K562 (cell line): ENCODE data around the gene PHF12. TPM values are rescaled to one million over a fixed set of nuclear protein-coding genes. Genes with fewer than 3 reads are reported as not detected.

Experiments used
- ARNT ChIP-seq, 2 experiments: fragments of 450-650 bp; IDR thresholded peaks; 2 replicates each; pipeline ENCODE4 v1.6.1; 2016; ENCODE audit warnings: mild to moderate bottlenecking in 1 of 2
- CBFA2T3 ChIP-seq: fragments of 450-650 bp; IDR thresholded peaks from 2 replicates; pipeline ENCODE4 v1.6.1; 2017
- CBX2 ChIP-seq: fragments of 200-600 bp; sonication (generic); IDR thresholded peaks from one replicate; pipeline ENCODE4 v1.6.1; 2012; ENCODE audit warnings: mild to moderate bottlenecking, low read length, inconsistent platforms; ENCODE audit not compliant: insufficient read depth, poor library complexity, severe bottlenecking
- NCOR1 ChIP-seq: fragments of 450-650 bp; IDR thresholded peaks from 2 replicates; pipeline ENCODE4 v1.6.1; 2016; ENCODE audit warnings: mild to moderate bottlenecking, moderate library complexity
- SMARCC2 ChIP-seq: fragments of 450-650 bp; IDR thresholded peaks from 2 replicates; pipeline ENCODE4 v1.6.1; 2017; ENCODE audit warnings: antibody characterized with exemption, moderate library complexity, mild to moderate bottlenecking, low read depth
- SUPT5H ChIP-seq: fragments of 450-650 bp; IDR thresholded peaks from 2 replicates; pipeline ENCODE4 v1.6.1; 2016
- ZC3H11A ChIP-seq: IDR thresholded peaks from 2 replicates; pipeline ENCODE4 v1.6.1; 2012; ENCODE audit warnings: low read depth, low read length, improper control_type of control experiment
- polyA plus RNA-seq, 8 experiments: library from polyadenylated mRNA; depleted of rRNA in 4 of 8; stranded (reverse) in 5 of 8; unstranded in 3 of 8; fragments of >200 nt; fragmentation: Nextera tagmentation in 2 of 8; fragmentation: Illumina TruSeq in 1 of 8; extraction: Ambion mirVana in 2 of 8; extraction: Trizol in 1 of 8; gene quantifications; 2 replicates each; pipeline versions ENCODE4 v1.2.1 to v1.2.3, GENCODE V29; 2011 to 2014; ENCODE audit warnings: inconsistent platforms in 1 of 8, missing spikeins in 1 of 8
- total RNA-seq, 7 experiments: library from RNA; depleted of rRNA in 6 of 7; stranded (reverse); fragments of >200 nt in 6 of 7; fragmentation: Illumina TruSeq in 2 of 7; extraction: Trizol in 2 of 7; gene quantifications; 2 replicates each; pipeline versions ENCODE4 v1.2.1 to v1.2.3, GENCODE V29; 2011 to 2021; ENCODE audit warnings: low replicate concordance in 1 of 7
- TF ChIP-seq, protein P1 (sequence below), 2 experiments: fragments of 450-650 bp in 1 of 2; sonication (generic) in 1 of 2; formaldehyde crosslinking in 1 of 2; IDR thresholded peaks; 2 replicates each; pipeline versions ENCODE4 v1.7.1 to v1.9.0; 2016 to 2022; ENCODE audit warnings: inconsistent platforms in 1 of 2, mild to moderate bottlenecking in 1 of 2, missing genetic modification reagents in 1 of 2
- TF ChIP-seq, protein P2 (sequence below), 2 experiments: fragments of 450-650 bp; IDR thresholded peaks; 2 replicates each; pipeline ENCODE4 v1.6.1; 2018; ENCODE audit warnings: mild to moderate bottlenecking in 2 of 2, low read depth in 1 of 2; ENCODE audit not compliant: partially characterized antibody in 2 of 2
- TF ChIP-seq, protein P3 (sequence below): fragments of 450-650 bp; formaldehyde crosslinking; IDR thresholded peaks from 2 replicates; pipeline ENCODE4 v1.4.0; 2020; ENCODE audit warnings: mild to moderate bottlenecking, moderate library complexity

PHF12 gene
- total and polyA plus RNA-seq, 9 of the 15 experiments (the other 6 are each of a cell fraction or from before 2014, with no cell fraction given) = 0.82 to 31.3 (median 13.5) TPM

DNA sequence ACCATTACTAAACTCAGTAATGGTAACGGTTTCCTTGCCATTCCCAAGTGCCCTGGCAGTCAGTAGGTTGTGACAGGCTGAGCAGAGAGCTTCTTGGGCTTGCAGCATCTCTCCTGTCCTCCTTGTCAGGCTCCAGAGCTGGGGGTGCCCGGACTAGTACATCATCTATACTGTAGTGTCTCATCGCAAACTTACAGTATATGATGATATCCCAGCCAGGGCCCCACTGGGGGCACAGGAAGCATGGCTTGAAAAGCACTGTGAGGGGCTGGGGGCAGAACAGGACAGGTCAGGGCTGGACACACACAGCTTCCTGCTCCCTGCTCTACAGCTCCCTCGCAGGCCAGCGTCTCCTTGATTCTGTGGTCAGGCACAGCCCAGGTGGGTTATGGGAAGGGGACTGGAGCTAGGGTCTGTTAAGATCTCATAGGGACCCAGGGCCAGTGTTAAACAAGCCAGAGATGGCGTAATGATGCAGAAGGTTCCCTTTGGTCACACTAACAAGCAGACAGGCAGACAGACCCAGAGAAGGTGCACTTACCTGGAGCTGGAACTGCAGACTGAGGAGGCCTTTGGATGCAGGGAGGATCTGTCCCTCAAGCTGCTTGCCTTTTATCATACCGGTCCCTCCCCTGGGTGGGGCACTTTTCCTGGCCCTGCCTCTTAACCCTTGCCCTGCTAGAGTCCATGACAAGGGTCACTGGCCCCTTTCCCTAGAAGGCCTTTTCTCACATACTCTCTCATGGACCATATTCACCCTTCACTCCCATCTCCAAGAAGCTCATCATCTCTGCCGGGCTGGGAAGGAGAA lies 89.7 kb downstream of the PHF12 start (continued):
- TF ChIP-seq, protein P1, sequence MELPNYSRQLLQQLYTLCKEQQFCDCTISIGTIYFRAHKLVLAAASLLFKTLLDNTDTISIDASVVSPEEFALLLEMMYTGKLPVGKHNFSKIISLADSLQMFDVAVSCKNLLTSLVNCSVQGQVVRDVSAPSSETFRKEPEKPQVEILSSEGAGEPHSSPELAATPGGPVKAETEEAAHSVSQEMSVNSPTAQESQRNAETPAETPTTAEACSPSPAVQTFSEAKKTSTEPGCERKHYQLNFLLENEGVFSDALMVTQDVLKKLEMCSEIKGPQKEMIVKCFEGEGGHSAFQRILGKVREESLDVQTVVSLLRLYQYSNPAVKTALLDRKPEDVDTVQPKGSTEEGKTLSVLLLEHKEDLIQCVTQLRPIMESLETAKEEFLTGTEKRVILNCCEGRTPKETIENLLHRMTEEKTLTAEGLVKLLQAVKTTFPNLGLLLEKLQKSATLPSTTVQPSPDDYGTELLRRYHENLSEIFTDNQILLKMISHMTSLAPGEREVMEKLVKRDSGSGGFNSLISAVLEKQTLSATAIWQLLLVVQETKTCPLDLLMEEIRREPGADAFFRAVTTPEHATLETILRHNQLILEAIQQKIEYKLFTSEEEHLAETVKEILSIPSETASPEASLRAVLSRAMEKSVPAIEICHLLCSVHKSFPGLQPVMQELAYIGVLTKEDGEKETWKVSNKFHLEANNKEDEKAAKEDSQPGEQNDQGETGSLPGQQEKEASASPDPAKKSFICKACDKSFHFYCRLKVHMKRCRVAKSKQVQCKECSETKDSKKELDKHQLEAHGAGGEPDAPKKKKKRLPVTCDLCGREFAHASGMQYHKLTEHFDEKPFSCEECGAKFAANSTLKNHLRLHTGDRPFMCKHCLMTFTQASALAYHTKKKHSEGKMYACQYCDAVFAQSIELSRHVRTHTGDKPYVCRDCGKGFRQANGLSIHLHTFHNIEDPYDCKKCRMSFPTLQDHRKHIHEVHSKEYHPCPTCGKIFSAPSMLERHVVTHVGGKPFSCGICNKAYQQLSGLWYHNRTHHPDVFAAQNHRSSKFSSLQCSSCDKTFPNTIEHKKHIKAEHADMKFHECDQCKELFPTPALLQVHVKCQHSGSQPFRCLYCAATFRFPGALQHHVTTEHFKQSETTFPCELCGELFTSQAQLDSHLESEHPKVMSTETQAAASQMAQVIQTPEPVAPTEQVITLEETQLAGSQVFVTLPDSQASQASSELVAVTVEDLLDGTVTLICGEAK (IDR thresholded peaks at IDR 0.05) = peak; percentile 66; the same call in 1 of the 2 replicates
- TF ChIP-seq, protein P1 (CRISPR knock-in tag; IDR thresholded peaks at IDR 0.05) = no peak
- TF ChIP-seq, protein P2, sequence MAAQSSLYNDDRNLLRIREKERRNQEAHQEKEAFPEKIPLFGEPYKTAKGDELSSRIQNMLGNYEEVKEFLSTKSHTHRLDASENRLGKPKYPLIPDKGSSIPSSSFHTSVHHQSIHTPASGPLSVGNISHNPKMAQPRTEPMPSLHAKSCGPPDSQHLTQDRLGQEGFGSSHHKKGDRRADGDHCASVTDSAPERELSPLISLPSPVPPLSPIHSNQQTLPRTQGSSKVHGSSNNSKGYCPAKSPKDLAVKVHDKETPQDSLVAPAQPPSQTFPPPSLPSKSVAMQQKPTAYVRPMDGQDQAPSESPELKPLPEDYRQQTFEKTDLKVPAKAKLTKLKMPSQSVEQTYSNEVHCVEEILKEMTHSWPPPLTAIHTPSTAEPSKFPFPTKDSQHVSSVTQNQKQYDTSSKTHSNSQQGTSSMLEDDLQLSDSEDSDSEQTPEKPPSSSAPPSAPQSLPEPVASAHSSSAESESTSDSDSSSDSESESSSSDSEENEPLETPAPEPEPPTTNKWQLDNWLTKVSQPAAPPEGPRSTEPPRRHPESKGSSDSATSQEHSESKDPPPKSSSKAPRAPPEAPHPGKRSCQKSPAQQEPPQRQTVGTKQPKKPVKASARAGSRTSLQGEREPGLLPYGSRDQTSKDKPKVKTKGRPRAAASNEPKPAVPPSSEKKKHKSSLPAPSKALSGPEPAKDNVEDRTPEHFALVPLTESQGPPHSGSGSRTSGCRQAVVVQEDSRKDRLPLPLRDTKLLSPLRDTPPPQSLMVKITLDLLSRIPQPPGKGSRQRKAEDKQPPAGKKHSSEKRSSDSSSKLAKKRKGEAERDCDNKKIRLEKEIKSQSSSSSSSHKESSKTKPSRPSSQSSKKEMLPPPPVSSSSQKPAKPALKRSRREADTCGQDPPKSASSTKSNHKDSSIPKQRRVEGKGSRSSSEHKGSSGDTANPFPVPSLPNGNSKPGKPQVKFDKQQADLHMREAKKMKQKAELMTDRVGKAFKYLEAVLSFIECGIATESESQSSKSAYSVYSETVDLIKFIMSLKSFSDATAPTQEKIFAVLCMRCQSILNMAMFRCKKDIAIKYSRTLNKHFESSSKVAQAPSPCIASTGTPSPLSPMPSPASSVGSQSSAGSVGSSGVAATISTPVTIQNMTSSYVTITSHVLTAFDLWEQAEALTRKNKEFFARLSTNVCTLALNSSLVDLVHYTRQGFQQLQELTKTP (IDR thresholded peaks at IDR 0.05; ENCODE audit: low read depth in 1 of 2, partially characterized antibody in 2 of 2) = peak; percentile 64 to 84
- TF ChIP-seq CBX2 (no peak), CBFA2T3 (no peak), NCOR1 (peak; percentile 17; the same call in 1 of the 2 replicates), ARNT (IDR thresholded peaks at IDR 0.05) (0 out of 4 replicates have a peak, but pooled peaks of 1 of the 2 experiments have one; percentile 60), ZC3H11A (no peak), SMARCC2 (no peak; the same call in 1 of the 2 replicates), SUPT5H (peak; percentile 95)
- TF ChIP-seq, protein P3, sequence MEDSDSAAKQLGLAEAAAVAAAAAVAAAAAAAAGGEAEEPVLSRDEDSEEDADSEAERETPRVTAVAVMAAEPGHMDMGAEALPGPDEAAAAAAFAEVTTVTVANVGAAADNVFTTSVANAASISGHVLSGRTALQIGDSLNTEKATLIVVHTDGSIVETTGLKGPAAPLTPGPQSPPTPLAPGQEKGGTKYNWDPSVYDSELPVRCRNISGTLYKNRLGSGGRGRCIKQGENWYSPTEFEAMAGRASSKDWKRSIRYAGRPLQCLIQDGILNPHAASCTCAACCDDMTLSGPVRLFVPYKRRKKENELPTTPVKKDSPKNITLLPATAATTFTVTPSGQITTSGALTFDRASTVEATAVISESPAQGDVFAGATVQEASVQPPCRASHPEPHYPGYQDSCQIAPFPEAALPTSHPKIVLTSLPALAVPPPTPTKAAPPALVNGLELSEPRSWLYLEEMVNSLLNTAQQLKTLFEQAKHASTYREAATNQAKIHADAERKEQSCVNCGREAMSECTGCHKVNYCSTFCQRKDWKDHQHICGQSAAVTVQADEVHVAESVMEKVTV (CRISPR knock-in tag) = no peak
